Endothelial cell of umbilical vein (primary cell): ENCODE results near the gene PRRT1B.

Source experiments
- GATA2 ChIP-seq: IDR thresholded peaks from 2 replicates; pipeline ENCODE4 v1.7.0; 2011; ENCODE audit warnings: low read depth, mild to moderate bottlenecking, moderate library complexity, mixed read lengths, low read length; ENCODE audit not compliant: insufficient read length, insufficient read depth
- POLR2A ChIP-seq: IDR thresholded peaks from 2 replicates; pipeline ENCODE4 v1.6.1; 2012; ENCODE audit warnings: low read depth, mild to moderate bottlenecking, control low read depth, low read length
- POLR2AphosphoS5 ChIP-seq: IDR thresholded peaks from 2 replicates; pipeline ENCODE4 v1.6.1; 2012; ENCODE audit warnings: low read depth, mild to moderate bottlenecking, control low read depth, low read length, moderate library complexity; ENCODE audit not compliant: insufficient read depth
- TF ChIP-seq, protein P1 (sequence below), 2 donors: IDR thresholded peaks; 1 replicate in 1 of 2; 2 replicates in 1 of 2; pipeline ENCODE4 v1.5.1; 2011; ENCODE audit warnings: low read length in 2 of 2, mild to moderate bottlenecking in 2 of 2, moderate library complexity in 2 of 2, control low read depth in 1 of 2, inconsistent platforms in 1 of 2, low read depth in 1 of 2; ENCODE audit not compliant: insufficient read depth in 1 of 2; ENCODE audit errors: extremely low read depth in 1 of 2

DNA sequence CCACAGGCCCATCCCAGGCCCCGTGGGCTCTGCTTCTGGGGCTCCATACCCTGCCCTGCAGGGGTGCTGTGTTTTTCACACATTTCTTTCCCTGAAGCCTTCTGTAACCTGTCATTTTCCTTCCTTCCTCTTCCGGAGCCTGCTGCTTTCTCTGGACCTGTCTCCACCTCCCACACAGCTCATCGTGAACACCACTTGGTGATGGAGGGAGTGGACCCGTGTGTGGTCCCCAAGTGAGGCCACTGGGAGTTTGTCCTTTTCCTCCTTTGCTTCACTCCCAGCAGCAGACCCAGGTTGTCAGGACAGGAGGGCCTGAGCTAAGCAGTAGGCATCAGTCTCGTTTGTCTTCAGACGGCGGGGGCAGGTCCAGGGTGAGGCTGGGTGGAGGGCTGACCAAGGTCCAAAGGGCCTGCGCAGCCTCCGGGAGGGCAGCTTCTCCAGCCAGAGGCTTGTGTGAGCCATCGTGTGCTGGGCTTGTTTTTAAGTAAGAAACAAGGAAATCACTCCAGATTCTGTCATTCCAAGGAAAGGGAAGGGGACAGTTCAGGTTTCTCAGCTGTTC, 48.4 kb upstream of the PRRT1B start:
- TF ChIP-seq, protein P1, sequence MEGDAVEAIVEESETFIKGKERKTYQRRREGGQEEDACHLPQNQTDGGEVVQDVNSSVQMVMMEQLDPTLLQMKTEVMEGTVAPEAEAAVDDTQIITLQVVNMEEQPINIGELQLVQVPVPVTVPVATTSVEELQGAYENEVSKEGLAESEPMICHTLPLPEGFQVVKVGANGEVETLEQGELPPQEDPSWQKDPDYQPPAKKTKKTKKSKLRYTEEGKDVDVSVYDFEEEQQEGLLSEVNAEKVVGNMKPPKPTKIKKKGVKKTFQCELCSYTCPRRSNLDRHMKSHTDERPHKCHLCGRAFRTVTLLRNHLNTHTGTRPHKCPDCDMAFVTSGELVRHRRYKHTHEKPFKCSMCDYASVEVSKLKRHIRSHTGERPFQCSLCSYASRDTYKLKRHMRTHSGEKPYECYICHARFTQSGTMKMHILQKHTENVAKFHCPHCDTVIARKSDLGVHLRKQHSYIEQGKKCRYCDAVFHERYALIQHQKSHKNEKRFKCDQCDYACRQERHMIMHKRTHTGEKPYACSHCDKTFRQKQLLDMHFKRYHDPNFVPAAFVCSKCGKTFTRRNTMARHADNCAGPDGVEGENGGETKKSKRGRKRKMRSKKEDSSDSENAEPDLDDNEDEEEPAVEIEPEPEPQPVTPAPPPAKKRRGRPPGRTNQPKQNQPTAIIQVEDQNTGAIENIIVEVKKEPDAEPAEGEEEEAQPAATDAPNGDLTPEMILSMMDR (IDR thresholded peaks at IDR 0.05; ENCODE audit: extremely low read depth in 1 of 2, insufficient read depth in 1 of 2, low read depth in 1 of 2, low read length in 2 of 2) = no peak
- TF ChIP-seq POLR2AphosphoS5 (no peak), POLR2A (no peak), GATA2 (no peak)
